Measurements from ENCODE around the gene TCTN3.
"Not testable (repeated sequence)": the region's sequence is repeated elsewhere in the genome, so short reads cannot be mapped to it uniquely, and the experiment has no call there.

Gene TCTN3

DNA sequence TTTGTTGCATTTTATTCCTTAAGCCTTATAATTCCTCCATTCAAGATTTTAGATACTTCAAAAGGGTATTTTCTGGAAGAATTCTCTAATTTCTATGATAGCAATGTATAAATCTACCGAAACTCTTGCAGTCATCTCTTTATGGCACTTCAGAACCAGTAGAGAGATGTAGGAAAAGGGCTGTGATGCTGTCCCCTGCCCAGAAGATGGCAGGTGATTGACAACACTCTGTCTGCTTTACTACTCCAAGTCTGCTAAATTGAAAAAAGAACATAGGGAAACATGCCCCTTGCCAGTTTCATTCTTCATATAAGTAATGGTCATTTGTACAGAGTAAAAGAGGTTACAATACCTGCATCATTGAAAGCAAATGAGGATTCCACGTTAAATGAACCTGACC is 5.1 kb downstream of the TCTN3 start:
- no peak for DNase-seq (ENCODE audit: low read depth, low spot score)
- in situ Hi-C loops (cut with HindIII; ENCODE audit: low sequenced_read_pairs), result no loop called here
- H3K4me3 ChIP-seq (ENCODE audit: low read depth, low read length), result no peak overlapping the region
- TF ChIP-seq, protein P1, sequence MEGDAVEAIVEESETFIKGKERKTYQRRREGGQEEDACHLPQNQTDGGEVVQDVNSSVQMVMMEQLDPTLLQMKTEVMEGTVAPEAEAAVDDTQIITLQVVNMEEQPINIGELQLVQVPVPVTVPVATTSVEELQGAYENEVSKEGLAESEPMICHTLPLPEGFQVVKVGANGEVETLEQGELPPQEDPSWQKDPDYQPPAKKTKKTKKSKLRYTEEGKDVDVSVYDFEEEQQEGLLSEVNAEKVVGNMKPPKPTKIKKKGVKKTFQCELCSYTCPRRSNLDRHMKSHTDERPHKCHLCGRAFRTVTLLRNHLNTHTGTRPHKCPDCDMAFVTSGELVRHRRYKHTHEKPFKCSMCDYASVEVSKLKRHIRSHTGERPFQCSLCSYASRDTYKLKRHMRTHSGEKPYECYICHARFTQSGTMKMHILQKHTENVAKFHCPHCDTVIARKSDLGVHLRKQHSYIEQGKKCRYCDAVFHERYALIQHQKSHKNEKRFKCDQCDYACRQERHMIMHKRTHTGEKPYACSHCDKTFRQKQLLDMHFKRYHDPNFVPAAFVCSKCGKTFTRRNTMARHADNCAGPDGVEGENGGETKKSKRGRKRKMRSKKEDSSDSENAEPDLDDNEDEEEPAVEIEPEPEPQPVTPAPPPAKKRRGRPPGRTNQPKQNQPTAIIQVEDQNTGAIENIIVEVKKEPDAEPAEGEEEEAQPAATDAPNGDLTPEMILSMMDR (IDR thresholded peaks at IDR 0.05; ENCODE audit: low read depth, low read length), result no peak

DNA sequence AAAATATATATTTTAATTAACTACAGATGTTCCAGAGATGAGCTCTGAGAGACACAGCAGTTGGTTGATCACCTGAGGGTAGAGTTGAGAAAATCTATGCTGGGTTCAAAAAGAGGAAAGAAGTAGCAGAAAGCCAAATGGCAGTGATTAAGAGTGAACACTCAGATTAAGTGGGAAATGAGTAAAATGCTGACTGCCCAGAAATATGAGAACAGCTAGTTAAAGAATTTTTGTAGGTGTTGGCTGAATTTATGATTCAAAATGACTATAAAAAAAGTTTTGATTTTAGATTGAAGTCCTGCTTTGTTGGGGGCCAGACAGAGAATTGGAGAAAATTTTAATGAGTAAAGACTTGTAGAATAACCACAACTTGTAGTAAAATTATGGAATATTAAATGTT is 9.8 kb downstream of the TCTN3 start:
- TF ChIP-seq, protein P1 (IDR thresholded peaks at IDR 0.05; ENCODE audit: low read depth, low read length), result no peak
- in situ Hi-C loops (cut with HindIII; ENCODE audit: low sequenced_read_pairs), result no loop called here
- no peak overlapping the region for H3K4me3 ChIP-seq (ENCODE audit: low read depth, low read length)
- DNase-seq (ENCODE audit: low read depth, low spot score), result no peak

DNA sequence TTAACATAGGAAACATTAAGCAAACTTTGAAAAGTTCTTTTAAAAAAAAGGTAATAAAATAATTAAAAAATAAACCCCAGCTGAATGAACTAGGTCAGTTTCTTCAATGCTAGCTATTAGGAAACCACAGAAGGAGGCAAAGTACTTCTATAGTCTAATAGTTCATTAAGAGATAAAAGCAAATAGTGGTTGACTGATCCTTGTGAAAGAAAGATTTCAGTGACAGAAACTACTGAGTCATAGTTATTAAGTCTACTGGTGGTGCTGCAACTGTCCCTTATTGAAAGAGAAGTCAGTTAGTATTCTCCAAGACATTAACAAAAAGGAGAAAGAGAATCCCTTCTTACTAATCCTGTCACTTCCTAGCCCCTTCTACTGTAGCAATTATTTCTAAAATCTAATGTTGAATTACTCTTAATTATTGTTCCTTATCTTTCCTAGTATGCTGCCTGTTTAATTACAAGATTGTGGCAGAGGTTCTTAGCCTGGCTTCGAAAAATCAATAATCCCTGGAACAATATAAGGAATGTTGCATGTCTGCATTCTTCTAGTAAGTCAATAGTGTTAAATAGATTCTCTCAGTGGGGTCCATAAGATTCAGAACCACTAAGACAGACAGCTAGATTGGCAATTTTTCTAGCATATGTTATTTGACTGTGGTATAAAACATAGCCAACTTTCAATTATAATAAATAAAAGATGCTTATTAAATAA is 18.2 kb downstream of the TCTN3 start:
- in situ Hi-C loops (cut with HindIII; ENCODE audit: low sequenced_read_pairs), result no loop called here
- H3K4me3 ChIP-seq (ENCODE audit: low read depth, low read length), result no peak overlapping the region
- TF ChIP-seq, protein P1 (IDR thresholded peaks at IDR 0.05; ENCODE audit: low read depth, low read length), result no peak
- no peak for DNase-seq (ENCODE audit: low read depth, low spot score)

DNA sequence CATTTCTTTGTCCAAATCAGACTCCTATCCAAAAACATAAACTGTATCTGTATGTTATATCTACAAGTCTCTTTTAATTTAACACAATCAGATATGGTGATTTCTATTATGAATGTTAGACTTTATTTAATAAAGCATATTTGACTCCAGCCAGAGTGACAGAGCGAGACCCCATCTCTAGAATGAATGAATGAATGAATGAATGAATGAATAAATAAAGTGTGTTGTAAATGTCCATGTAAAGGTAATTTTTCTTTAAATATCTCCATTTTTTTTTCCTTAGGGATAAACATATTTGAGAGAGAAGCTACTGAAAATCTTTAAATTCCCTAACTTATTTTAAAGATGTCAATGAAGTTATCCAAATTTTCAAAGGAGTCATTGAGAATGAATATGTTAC is 19.1 kb downstream of the TCTN3 start:
- no peak overlapping the region for H3K4me3 ChIP-seq (ENCODE audit: low read depth, low read length)
- TF ChIP-seq, protein P1 (IDR thresholded peaks at IDR 0.05; ENCODE audit: low read depth, low read length), result no peak
- no peak for DNase-seq (ENCODE audit: low read depth, low spot score)
- in situ Hi-C loops (cut with HindIII; ENCODE audit: low sequenced_read_pairs), result no loop called here

DNA sequence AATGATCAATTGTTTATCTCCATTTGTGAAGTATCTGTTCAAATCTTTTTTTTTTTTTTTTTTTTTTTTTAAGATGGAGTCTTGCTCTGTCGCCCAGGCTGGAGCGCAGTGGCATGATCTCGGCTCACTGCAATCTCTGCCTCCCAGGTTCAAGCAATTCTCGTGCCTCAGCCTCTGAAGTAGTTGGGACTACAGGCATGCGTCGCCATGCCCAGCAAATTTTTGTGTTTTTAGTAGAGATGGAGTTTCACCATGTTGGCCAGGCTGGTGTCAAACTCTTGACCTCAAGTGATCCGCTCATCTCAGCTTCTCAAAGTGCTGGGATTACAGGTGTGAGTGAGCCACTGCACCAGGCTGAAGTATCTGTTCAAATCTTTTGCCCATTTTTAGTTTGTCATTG is 21.1 kb downstream of the TCTN3 start:
- in situ Hi-C loops (cut with HindIII; ENCODE audit: low sequenced_read_pairs); DNase-seq (ENCODE audit: low read depth, low spot score); H3K4me3 ChIP-seq (ENCODE audit: low read depth, low read length): not testable (repeated sequence)

DNA sequence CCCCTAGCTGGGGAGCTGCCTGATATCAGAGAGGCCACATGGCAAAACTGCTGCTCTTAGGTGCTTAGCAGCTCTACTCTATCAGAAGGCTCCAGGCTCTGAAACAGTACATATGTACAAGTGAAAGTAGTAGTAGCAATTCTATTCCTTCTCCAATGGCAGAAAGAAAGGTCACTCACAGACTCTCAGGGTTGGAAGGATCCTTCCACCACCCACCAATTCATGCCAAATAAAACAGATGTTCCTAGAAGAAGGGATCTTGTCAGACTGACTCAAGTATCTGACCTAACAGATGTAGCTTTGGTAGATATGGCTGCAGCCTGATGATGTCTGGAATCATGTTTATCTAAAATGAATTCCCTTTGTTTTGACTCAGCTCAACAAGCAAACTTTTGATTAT is 29.2 kb downstream of the TCTN3 start:
- H3K4me3 ChIP-seq (ENCODE audit: low read depth, low read length), result no peak overlapping the region
- peak; percentile 28 for DNase-seq (ENCODE audit: low read depth, low spot score)
- in situ Hi-C loops (cut with HindIII; ENCODE audit: low sequenced_read_pairs), result no loop called here
- TF ChIP-seq, protein P1 (IDR thresholded peaks at IDR 0.05; ENCODE audit: low read depth, low read length), result no peak

DNA sequence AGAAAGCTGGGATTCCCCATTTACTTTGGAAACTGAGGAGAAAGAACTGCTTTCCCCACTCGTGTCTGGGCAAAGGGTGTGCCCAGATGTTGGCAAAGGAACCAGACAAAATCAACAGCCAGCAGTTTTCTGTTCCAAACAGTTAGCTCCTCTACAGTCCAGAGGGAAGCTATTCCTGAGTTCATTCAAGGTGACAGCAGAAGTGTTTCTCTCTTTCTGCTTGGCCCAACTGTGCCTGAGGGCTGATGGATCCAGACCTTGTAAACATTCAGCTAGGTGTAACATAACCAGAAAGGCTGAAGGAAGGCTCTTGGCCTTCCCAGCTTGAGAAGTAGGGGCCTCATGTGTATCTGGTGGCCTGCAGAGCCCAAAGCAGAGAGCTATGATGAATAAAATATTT is 30.2 kb downstream of the TCTN3 start:
- no peak for DNase-seq (ENCODE audit: low read depth, low spot score)
- in situ Hi-C loops (cut with HindIII; ENCODE audit: low sequenced_read_pairs), result no loop called here
- TF ChIP-seq, protein P1 (IDR thresholded peaks at IDR 0.05; ENCODE audit: low read depth, low read length), result no peak
- no peak overlapping the region for H3K4me3 ChIP-seq (ENCODE audit: low read depth, low read length)

Data from astrocyte of the spinal cord (primary cell).